B cell (primary cell): ENCODE data around the gene EXOC6. TPM values are rescaled to one million over a fixed set of nuclear protein-coding genes. Genes with fewer than 3 reads are reported as not detected.

Experiments
- ATAC-seq: fragments of 200-7000 bp; cut with Tn5 transposase; one replicate; pipeline ENCODE4 v1.10.0; 2021; ENCODE audit warnings: low read depth, mild to moderate bottlenecking, moderate number of reproducible peaks, moderate library complexity
- CTCF ChIA-PET: fragments of 350-600 bp; sonication (Branson Sonifier 250); formaldehyde crosslinking; loops from one replicate; lab custom pipeline; 2021; ENCODE audit warnings: antibody characterized with exemption, inconsistent platforms; lab: Charles Lee
- POLR2A ChIA-PET: fragments of 350-600 bp; sonication (Branson Sonifier 250); formaldehyde crosslinking; loops from one replicate; lab custom pipeline; 2021; ENCODE audit warnings: antibody characterized with exemption; lab: Charles Lee
- DNase-seq: peaks from one replicate; pipeline ENCODE4 v3.0.0; 2013
- H2AFZ ChIP-seq: 2 replicates; pipeline ENCODE4 v1.6.1; 2012; ENCODE audit warnings: mild to moderate bottlenecking, low read depth, low read length; ENCODE audit not compliant: insufficient read depth, poor library complexity, severe bottlenecking
- H3K27ac ChIP-seq, 2 donors: 1 replicate in 1 of 2; 2 replicates in 1 of 2; pipeline ENCODE4 v1.5.1; 2012 to 2013; ENCODE audit warnings: low read length in 2 of 2, mild to moderate bottlenecking in 2 of 2, moderate library complexity in 1 of 2
- H3K27me3 ChIP-seq, 4 experiments: fragments of 200-600 bp in 1 of 4; sonication (generic) in 1 of 4; replicated peaks in 1 of 4; 1 replicate in 2 of 4; 2 replicates in 2 of 4; pipeline versions ENCODE4 v1.6.1 to v1.7.0; 2013 to 2016; ENCODE audit warnings: low read length in 3 of 4, mild to moderate bottlenecking in 2 of 4, mixed read lengths in 1 of 4, moderate library complexity in 1 of 4; ENCODE audit not compliant: insufficient read depth in 4 of 4, control insufficient read depth in 3 of 4; ENCODE audit errors: control extremely low read depth in 1 of 4
- H3K36me3 ChIP-seq, 2 experiments: replicated peaks in 1 of 2; 1 replicate in 1 of 2; 2 replicates in 1 of 2; pipeline versions ENCODE4 v1.6.1 to v1.7.1; 2013; ENCODE audit warnings: low read length in 1 of 2; ENCODE audit not compliant: insufficient read depth in 2 of 2, control insufficient read depth in 1 of 2; ENCODE audit errors: control extremely low read depth in 1 of 2, extremely low read depth in 1 of 2
- H3K4me1 ChIP-seq, 2 donors: fragments of 200-600 bp in 1 of 2; sonication (generic) in 1 of 2; 1 replicate in 1 of 2; 2 replicates in 1 of 2; pipeline versions ENCODE4 v1.5.1 to v1.6.1; 2013 to 2017; ENCODE audit warnings: low read length in 2 of 2; ENCODE audit not compliant: control insufficient read depth in 2 of 2, insufficient read depth in 2 of 2
- H3K4me2 ChIP-seq: replicated peaks from 2 replicates; pipeline ENCODE3; 2012; ENCODE audit warnings: mild to moderate bottlenecking, low read depth, low read length; ENCODE audit not compliant: poor library complexity, severe bottlenecking
- H3K4me3 ChIP-seq, 5 experiments: fragments of 200-600 bp in 1 of 5; sonication (generic) in 1 of 5; 1 replicate in 3 of 5; 2 replicates in 2 of 5; pipeline versions ENCODE4 v1.5.1 to v1.7.0; 2011 to 2016; ENCODE audit warnings: low read length in 4 of 5, mild to moderate bottlenecking in 4 of 5, low read depth in 2 of 5, control low read depth in 1 of 5, moderate library complexity in 1 of 5; ENCODE audit not compliant: insufficient read depth in 1 of 5; ENCODE audit errors: control extremely low read depth in 1 of 5, extremely low read depth in 1 of 5
- H3K79me2 ChIP-seq: fragments of 200-600 bp; sonication (generic); one replicate; pipeline ENCODE4 v1.6.0; 2016; ENCODE audit warnings: low read length; ENCODE audit not compliant: control insufficient read depth, insufficient read depth
- H3K9ac ChIP-seq: fragments of 200-600 bp; sonication (generic); 2 replicates; pipeline ENCODE4 v1.6.1; 2017; ENCODE audit warnings: mild to moderate bottlenecking, low read length, moderate library complexity
- H3K9me3 ChIP-seq, 3 donors: one replicate each; pipeline versions ENCODE4 v1.6.1 to v1.7.1; 2013; ENCODE audit warnings: low read length in 2 of 3; ENCODE audit not compliant: control insufficient read depth in 2 of 3, insufficient read depth in 1 of 3; ENCODE audit errors: control extremely low read depth in 1 of 3
- H4K20me1 ChIP-seq: 2 replicates; pipeline ENCODE4 v1.6.0; 2012; ENCODE audit warnings: mild to moderate bottlenecking, low read length; ENCODE audit not compliant: insufficient read depth, control insufficient read depth, poor library complexity, severe bottlenecking
- H3K27ac Mint-ChIP-seq: one replicate; pipeline ENCODE4 v1.8.0; 2021; ENCODE audit warnings: mixed read lengths
- H3K27me3 Mint-ChIP-seq: one replicate; pipeline ENCODE4 v1.8.0; 2021; ENCODE audit warnings: mixed read lengths
- H3K4me1 Mint-ChIP-seq: one replicate; pipeline ENCODE4 v1.8.0; 2021; ENCODE audit warnings: mixed read lengths
- H3K4me3 Mint-ChIP-seq: one replicate; pipeline ENCODE4 v1.8.0; 2021; ENCODE audit warnings: mixed read lengths
- H3K9me3 Mint-ChIP-seq: one replicate; pipeline ENCODE4 v1.8.0; 2022; ENCODE audit warnings: mixed read lengths; ENCODE audit not compliant: insufficient read depth
- CTCF ChIP-seq: fragments of 200-600 bp; IDR thresholded peaks from one replicate; pipeline ENCODE4 v1.8.0; 2022; ENCODE audit warnings: antibody characterized with exemption, mild to moderate bottlenecking
- EZH2 ChIP-seq: IDR thresholded peaks from 2 replicates; pipeline ENCODE4 v1.6.1; 2012; ENCODE audit warnings: borderline replicate concordance, low read depth, mild to moderate bottlenecking, moderate library complexity, low read length; ENCODE audit not compliant: insufficient read depth, poor library complexity, severe bottlenecking
- WGBS: methylation state at CpG from one replicate; pipeline ENCODE4 v1.1.5; 2013; ENCODE audit warnings: missing lambda C conversion rate; ENCODE audit not compliant: insufficient coverage; 5-methylcytosine and 5-hydroxymethylcytosine counted together
- intact Hi-C: fragments of 100-400 bp; cut with micrococcal nuclease; formaldehyde crosslinking; loops from one replicate; pipeline ENCODE4 v1.10.0; 2022
- polyA plus RNA-seq: library from polyadenylated mRNA; depleted of rRNA; stranded (reverse); fragments of >200 nt; gene quantifications from 2 replicates; pipeline ENCODE4 v1.2.3, GENCODE V29; 2012
- total RNA-seq, 2 donors: library from RNA; stranded (reverse); fragments of 120-200 nt in 1 of 2; gene quantifications; 1 replicate in 1 of 2; 2 replicates in 1 of 2; pipeline versions ENCODE4 v1.2.3 to v1.2.4, GENCODE V29; 2013 to 2022

EXOC6 gene
- total and polyA plus RNA-seq, 2 donors (not counting 1 experiment from before 2014, with no cell fraction given), result 7.9 to 22.6 TPM

DNA sequence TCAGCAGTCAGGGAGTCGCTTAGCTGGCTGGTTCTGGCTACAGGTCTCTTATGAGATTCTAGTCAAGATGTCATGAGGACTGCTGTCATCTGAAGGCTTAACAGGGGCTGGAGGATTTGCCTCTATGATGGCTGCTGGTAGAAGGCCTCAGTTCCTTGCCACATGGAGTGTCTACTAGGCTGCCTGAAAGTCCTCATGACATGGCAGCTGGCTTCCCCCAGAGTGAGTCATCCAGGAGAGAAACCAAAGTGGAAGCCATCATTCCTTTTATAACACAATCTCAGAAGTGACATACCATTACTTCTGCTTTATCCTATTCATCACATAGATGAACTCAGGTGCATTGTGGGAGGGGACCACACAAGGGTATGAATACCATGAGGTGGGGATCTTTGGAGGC lies 75.1 kb downstream of the EXOC6 start:
- no peak overlapping the region for H3K27ac Mint-ChIP-seq
- Histone ChIP-seq H3K9ac (no peak overlapping the region), H2AFZ (no peak overlapping the region), H3K9me3 (peaks cover 1 to 8% (median 6%) of the 10 kb centered on the region in 3 donors), H3K27ac (no peak overlapping the region), H3K79me2 (no peaks in the 10 kb centered on the region), H3K4me3 (no peak overlapping the region), H4K20me1 (no peaks in the 10 kb centered on the region), H3K27me3 (no peaks in the 10 kb centered on the region), H3K36me3 (peaks cover 8 to 16% of the 10 kb centered on the region in 2 experiments), H3K4me1 (no peaks in the 10 kb centered on the region), H3K4me2 (no peak overlapping the region)
- peaks cover 2% of the 10 kb centered on the region for H3K9me3 Mint-ChIP-seq
- ChIA-PET CTCF (no interaction called here), POLR2A (no interaction called here)
- H3K27me3 Mint-ChIP-seq, result no peaks in the 10 kb centered on the region
- WGBS, result no CpG with 5 or more reads among the region's 1 CpG
- DNase-seq (no peak), ATAC-seq (no peak)
- no peak for TF ChIP-seq EZH2
- no peak for TF ChIP-seq CTCF
- no peaks in the 10 kb centered on the region for H3K4me1 Mint-ChIP-seq
- no peak overlapping the region for H3K4me3 Mint-ChIP-seq
- intact Hi-C loops, result no loop called here

DNA sequence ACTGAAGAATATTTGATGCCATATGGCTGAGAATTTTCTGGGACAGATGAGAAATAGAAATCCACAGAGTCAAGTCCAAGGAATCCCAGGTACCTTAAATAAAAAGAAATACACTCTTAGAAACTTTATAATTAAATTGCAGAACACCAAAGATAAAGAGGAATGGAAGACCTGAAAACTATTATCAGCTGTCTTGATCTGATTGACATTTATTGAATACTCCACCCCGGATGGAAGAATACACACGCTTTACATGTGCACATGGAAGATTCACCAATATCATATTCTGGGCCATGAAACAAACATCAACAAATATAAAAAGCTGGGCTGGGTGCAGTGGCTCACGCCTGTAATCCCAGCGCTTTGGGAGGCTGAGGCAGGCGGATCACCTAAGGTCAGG lies 81.6 kb downstream of the EXOC6 start:
- H3K4me3 Mint-ChIP-seq, result no peak overlapping the region
- H3K79me2 ChIP-seq, result no peaks in the 10 kb centered on the region
- no peak overlapping the region for H3K9ac ChIP-seq
- no peak overlapping the region for H3K4me2 ChIP-seq
- DNase-seq, result no peak
- H3K4me1 Mint-ChIP-seq, result no peaks in the 10 kb centered on the region
- H3K9me3 ChIP-seq, result no peaks in the 10 kb centered on the region
- no peaks in the 10 kb centered on the region for H3K4me1 ChIP-seq
- H3K27me3 Mint-ChIP-seq, result no peaks in the 10 kb centered on the region
- intact Hi-C loops, result no loop called here
- ChIA-PET POLR2A (no interaction called here), CTCF (interaction anchor here (1.2 kb wide), 1 partner anchor 19 kb away, joined by 3 read pairs; no protein-coding TSS in a partner anchor)
- no peak for TF ChIP-seq CTCF
- WGBS, result no CpG with 5 or more reads among the region's 5 CpGs
- H3K36me3 ChIP-seq, result peaks cover 13 to 14% of the 10 kb centered on the region in 2 experiments
- no peaks in the 10 kb centered on the region for H4K20me1 ChIP-seq
- H3K27ac ChIP-seq, result no peak overlapping the region
- no peak overlapping the region for H3K27ac Mint-ChIP-seq
- no peaks in the 10 kb centered on the region for H3K27me3 ChIP-seq
- no peak for ATAC-seq
- H3K4me3 ChIP-seq, result no peak overlapping the region
- no peaks in the 10 kb centered on the region for H3K9me3 Mint-ChIP-seq
- no peak overlapping the region for H2AFZ ChIP-seq
